NT2/D1 (cell line): ENCODE data around the gene ZFP36L1.

Experiments
- SUZ12 ChIP-seq: IDR thresholded peaks from 2 replicates; pipeline ENCODE4 v1.6.1; 2011; ENCODE audit not compliant: insufficient read length, insufficient read depth; ENCODE audit errors: extremely low read depth
- YY1 ChIP-seq: IDR thresholded peaks from 2 replicates; pipeline ENCODE4 v1.6.1; 2011; ENCODE audit not compliant: insufficient read length, insufficient read depth
- ZNF274 ChIP-seq: IDR thresholded peaks from 2 replicates; pipeline ENCODE4 v1.6.1; 2011; ENCODE audit warnings: mild to moderate bottlenecking, low read depth, low read length

GRCh38 chr14:68741477-68741791 is 51.4 kb downstream of the ZFP36L1 start:
- TF ChIP-seq ZNF274 (no peak), SUZ12 (no peak), YY1 (no peak)
